ENCODE measurements around the gene PROKR1. TPM values are rescaled to one million over a fixed set of nuclear protein-coding genes. Genes with fewer than 3 reads are reported as not detected.

The PROKR1 gene
- total and polyA plus RNA-seq, 7 donors = 0.20 to 1.1 (median 0.67) TPM; not detected in 3

DNA sequence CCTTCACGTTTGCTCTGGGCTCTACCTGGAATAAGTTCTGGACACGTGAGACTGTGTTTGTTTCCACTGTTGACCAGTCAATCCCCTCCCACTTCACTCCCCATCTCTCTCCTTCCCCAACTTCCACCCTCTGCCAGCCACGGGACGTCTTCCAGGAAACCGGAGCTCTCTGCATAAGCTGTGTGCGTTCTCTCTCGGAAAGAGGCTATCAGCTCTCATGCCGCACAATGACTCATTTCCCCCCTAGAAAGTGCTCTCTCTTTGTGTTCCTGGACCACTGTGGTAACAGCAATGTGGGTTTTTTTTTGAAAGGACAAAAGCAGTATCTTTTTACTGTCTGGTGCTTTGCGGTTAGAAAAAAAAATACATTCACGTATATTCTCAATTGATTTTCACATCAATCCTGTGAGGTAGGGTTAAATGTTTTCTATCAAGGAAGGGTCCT is 10.2 kb downstream of the PROKR1 start:
- Histone ChIP-seq H3K36me3 (no peaks in the 10 kb centered on the region), H3K27me3 (peaks cover 0 to 14% (median 0%) of the 10 kb centered on the region in 3 donors), H3K4me3 (no peak overlapping the region), H3K27ac (no peak overlapping the region), H3K4me1 (no peaks in the 10 kb centered on the region), H3K9me3 (no peaks in the 10 kb centered on the region)
- WGBS, 2 donors = 15 to 28% methylated on average over 10 of the region's 10 CpGs
- intact Hi-C loops (cut with DNase I) = no loop called here
- no peak for TF ChIP-seq POLR2AphosphoS5 (IDR thresholded peaks at IDR 0.05)
- TF ChIP-seq POLR2A (IDR thresholded peaks at IDR 0.05) = no peak
- TF ChIP-seq EP300 (IDR thresholded peaks at IDR 0.05) = no peak
- TF ChIP-seq, protein P1, sequence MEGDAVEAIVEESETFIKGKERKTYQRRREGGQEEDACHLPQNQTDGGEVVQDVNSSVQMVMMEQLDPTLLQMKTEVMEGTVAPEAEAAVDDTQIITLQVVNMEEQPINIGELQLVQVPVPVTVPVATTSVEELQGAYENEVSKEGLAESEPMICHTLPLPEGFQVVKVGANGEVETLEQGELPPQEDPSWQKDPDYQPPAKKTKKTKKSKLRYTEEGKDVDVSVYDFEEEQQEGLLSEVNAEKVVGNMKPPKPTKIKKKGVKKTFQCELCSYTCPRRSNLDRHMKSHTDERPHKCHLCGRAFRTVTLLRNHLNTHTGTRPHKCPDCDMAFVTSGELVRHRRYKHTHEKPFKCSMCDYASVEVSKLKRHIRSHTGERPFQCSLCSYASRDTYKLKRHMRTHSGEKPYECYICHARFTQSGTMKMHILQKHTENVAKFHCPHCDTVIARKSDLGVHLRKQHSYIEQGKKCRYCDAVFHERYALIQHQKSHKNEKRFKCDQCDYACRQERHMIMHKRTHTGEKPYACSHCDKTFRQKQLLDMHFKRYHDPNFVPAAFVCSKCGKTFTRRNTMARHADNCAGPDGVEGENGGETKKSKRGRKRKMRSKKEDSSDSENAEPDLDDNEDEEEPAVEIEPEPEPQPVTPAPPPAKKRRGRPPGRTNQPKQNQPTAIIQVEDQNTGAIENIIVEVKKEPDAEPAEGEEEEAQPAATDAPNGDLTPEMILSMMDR (IDR thresholded peaks at IDR 0.05) = no peak
- DNase-seq = no peak

DNA sequence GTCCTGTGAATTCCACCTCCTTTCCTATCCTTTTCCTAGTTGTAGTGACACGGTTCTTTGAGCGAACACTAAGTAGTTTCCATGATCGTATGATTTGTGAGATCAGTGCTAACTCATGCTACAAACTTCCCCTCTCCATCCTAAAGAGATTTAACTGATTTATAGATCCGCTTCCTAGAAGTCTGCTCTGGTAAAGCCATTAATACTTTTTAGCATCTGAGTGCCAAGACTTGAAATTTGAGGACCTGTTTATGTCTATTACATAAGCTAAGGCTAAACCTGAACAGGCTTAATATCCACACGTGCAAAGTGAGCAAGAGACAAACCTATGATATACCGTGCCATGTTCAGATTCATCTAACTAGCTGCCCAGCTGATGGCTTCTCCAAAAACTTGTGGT is 14.9 kb downstream of the PROKR1 start:
- no peaks in the 10 kb centered on the region for H3K4me1 ChIP-seq
- no peaks in the 10 kb centered on the region for H3K9me3 ChIP-seq
- H3K27me3 ChIP-seq = peaks cover 0 to under 1% (median 0%) of the 10 kb centered on the region in 3 donors
- no peak overlapping the region for H3K27ac ChIP-seq
- intact Hi-C loops (cut with DNase I) = no loop called here
- no peaks in the 10 kb centered on the region for H3K36me3 ChIP-seq
- DNase-seq = no peak
- no peak for TF ChIP-seq POLR2A (IDR thresholded peaks at IDR 0.05)
- TF ChIP-seq, protein P1 (IDR thresholded peaks at IDR 0.05) = no peak
- TF ChIP-seq POLR2AphosphoS5 (IDR thresholded peaks at IDR 0.05) = no peak
- TF ChIP-seq EP300 (IDR thresholded peaks at IDR 0.05) = no peak
- 58 to 80% methylated on average over 6 of the region's 6 CpGs for WGBS, 2 donors
- H3K4me3 ChIP-seq = no peak overlapping the region

DNA sequence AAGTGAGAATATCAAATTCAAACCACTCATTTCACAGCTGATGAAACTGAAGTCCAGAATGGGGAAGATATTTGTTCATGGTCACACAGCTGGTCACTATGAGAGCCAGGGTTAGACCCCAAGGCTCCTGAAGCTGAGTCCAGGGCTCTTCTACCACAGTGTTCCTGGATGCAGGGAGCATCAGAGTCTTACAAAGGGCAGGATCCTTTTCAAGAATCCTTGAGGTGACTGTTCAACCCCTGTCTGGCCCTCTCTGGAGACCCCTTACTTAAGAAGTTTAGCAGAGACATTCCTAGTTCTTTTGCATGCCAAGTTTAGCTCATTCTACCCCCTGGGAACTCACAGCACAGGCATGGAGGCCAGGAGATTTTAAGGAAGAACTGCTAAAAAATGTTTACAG is 15.7 kb downstream of the PROKR1 start:
- Histone ChIP-seq H3K4me1 (no peaks in the 10 kb centered on the region), H3K27ac (no peak overlapping the region), H3K9me3 (no peaks in the 10 kb centered on the region), H3K27me3 (no peaks in the 10 kb centered on the region), H3K4me3 (no peak overlapping the region), H3K36me3 (no peaks in the 10 kb centered on the region)
- intact Hi-C loops (cut with DNase I) = no loop called here
- TF ChIP-seq POLR2A (IDR thresholded peaks at IDR 0.05) (no peak), POLR2AphosphoS5 (IDR thresholded peaks at IDR 0.05) (no peak), EP300 (IDR thresholded peaks at IDR 0.05) (no peak)
- TF ChIP-seq, protein P1 (IDR thresholded peaks at IDR 0.05) = no peak
- no peak for DNase-seq

DNA sequence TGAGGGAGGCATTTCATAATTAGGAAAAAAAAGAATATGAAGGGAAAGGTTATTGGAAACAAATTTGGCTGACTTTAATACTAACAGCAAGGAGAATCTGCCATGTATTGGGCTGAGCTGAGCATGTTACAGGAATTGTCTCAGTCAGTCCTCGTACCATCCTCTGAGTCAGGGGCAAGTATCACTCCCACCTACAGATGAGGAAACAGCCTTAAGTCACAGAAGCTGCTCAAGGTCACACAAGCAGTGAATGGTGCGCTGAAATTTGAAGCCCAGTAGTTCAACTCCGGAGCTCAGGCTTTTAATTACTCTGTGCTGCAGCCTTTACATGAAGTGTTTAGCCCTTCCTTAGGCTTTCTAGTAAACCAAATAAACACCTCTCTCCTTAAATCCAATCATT is 17.3 kb downstream of the PROKR1 start:
- H3K4me1 ChIP-seq = no peaks in the 10 kb centered on the region
- intact Hi-C loops (cut with DNase I) = no loop called here
- no peaks in the 10 kb centered on the region for H3K9me3 ChIP-seq
- H3K36me3 ChIP-seq = no peaks in the 10 kb centered on the region
- H3K27me3 ChIP-seq = no peaks in the 10 kb centered on the region
- DNase-seq = no peak
- WGBS, 2 donors = 56 to 72% methylated on average over 3 of the region's 3 CpGs
- H3K4me3 ChIP-seq = no peak overlapping the region
- no peak overlapping the region for H3K27ac ChIP-seq
- TF ChIP-seq EP300 (IDR thresholded peaks at IDR 0.05) = no peak
- no peak for TF ChIP-seq POLR2AphosphoS5 (IDR thresholded peaks at IDR 0.05)
- no peak for TF ChIP-seq POLR2A (IDR thresholded peaks at IDR 0.05)
- TF ChIP-seq, protein P1 (IDR thresholded peaks at IDR 0.05) = no peak

DNA sequence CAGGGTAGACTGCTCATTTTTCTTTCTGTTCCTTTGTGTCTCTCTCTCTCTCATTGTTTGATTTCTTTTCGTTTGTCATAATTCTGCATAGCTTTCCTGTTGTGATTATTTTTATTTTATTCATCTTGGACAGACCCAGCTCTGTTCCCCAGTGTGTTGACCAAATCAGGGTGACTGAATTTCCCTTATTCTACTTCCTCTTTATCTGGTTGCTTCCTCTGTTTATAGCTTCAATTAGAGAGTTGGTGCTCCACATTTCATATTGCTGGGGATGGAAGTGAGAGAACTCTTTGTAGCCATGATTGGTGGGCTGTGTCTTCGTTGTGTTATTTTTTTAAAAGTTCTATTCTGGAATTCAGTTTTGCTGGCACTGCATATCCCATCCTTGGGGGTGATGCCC is 19.1 kb downstream of the PROKR1 start:
- H3K36me3 ChIP-seq = no peaks in the 10 kb centered on the region
- intact Hi-C loops (cut with DNase I) = no loop called here
- no peaks in the 10 kb centered on the region for H3K27me3 ChIP-seq
- H3K9me3 ChIP-seq = peaks cover 0 to 3% (median 0%) of the 10 kb centered on the region in 4 donors
- H3K27ac ChIP-seq = no peak overlapping the region
- H3K4me1 ChIP-seq = no peaks in the 10 kb centered on the region
- DNase-seq = no peak
- no peak overlapping the region for H3K4me3 ChIP-seq
- 54 to 62% methylated on average over 2 of the region's 2 CpGs for WGBS, 2 donors
- no peak for TF ChIP-seq POLR2A (IDR thresholded peaks at IDR 0.05)
- no peak for TF ChIP-seq EP300 (IDR thresholded peaks at IDR 0.05)
- TF ChIP-seq, protein P1 (IDR thresholded peaks at IDR 0.05) = no peak
- TF ChIP-seq POLR2AphosphoS5 (IDR thresholded peaks at IDR 0.05) = no peak
